HEK293T (cell line): ENCODE data around the gene SH3BP5L.

Experiments used
- BHLHE40 ChIP-seq: fragments of 450-650 bp; IDR thresholded peaks from 2 replicates; pipeline ENCODE4 v1.6.1; 2016; ENCODE audit warnings: mild to moderate bottlenecking, moderate library complexity, borderline replicate concordance
- FOXK2 ChIP-seq: fragments of 450-650 bp; IDR thresholded peaks from 2 replicates; pipeline ENCODE4 v1.6.1; 2016; ENCODE audit warnings: mild to moderate bottlenecking
- FOXM1 ChIP-seq: fragments of 450-650 bp; IDR thresholded peaks from 2 replicates; pipeline ENCODE4 v1.6.1; 2017; ENCODE audit warnings: mild to moderate bottlenecking, borderline replicate concordance
- ZNF384 ChIP-seq: fragments of 450-650 bp; IDR thresholded peaks from 2 replicates; pipeline ENCODE4 v1.6.1; 2016
- TF ChIP-seq, protein P1 (sequence below): fragments of 450-650 bp; IDR thresholded peaks from 2 replicates; pipeline ENCODE4 v1.6.1; 2016

DNA sequence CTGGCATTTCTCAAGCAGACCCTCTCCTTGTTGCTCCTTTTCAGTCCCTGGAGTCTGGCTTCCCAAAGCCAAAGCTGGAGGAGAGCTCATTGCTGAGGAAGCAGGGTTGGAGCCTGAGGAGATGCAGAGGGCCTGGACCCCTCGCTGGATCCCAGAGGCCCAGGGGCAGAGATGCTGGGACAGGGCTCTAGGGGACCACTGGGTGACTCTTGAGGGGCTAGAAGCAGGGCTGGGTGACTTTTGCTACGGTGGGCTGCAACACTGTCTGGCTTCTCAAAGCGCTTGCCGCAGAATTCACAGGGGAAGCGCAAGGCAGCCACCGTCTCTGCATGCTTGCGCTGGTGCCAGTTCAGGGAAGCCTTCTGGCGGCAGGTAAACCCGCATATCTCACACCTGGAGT lies 24.4 kb upstream of the SH3BP5L start:
- TF ChIP-seq ZNF384 (no peak), FOXM1 (no peak), FOXK2 (no peak), BHLHE40 (no peak)
- TF ChIP-seq, protein P1, sequence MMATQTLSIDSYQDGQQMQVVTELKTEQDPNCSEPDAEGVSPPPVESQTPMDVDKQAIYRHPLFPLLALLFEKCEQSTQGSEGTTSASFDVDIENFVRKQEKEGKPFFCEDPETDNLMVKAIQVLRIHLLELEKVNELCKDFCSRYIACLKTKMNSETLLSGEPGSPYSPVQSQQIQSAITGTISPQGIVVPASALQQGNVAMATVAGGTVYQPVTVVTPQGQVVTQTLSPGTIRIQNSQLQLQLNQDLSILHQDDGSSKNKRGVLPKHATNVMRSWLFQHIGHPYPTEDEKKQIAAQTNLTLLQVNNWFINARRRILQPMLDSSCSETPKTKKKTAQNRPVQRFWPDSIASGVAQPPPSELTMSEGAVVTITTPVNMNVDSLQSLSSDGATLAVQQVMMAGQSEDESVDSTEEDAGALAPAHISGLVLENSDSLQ, result no peak
